Measurements from ENCODE around the gene CPNE8. TPM values are rescaled to one million over a fixed set of nuclear protein-coding genes. Genes with fewer than 3 reads are reported as not detected.

CPNE8 gene
- total and polyA plus RNA-seq, 9 donors: 4.6 to 16.1 (median 9.5) TPM

- no peaks in the 10 kb centered on the region for H3K27me3 ChIP-seq
- no peaks in the 10 kb centered on the region for H3K36me3 ChIP-seq
- no peak for DNase-seq
- H3K27ac ChIP-seq: no peak overlapping the region
- no peaks in the 10 kb centered on the region for H3K9me3 ChIP-seq
- no peaks in the 10 kb centered on the region for H3K4me1 ChIP-seq (ENCODE audit: insufficient read depth)
- H3K4me3 ChIP-seq: no peak overlapping the region
- WGBS, 3 donors: 95 to 99% (median 97%) methylated on average over 4 of the region's 4 CpGs
- intact Hi-C loops (cut with DNase I): no loop called here
- TF ChIP-seq EP300 (IDR thresholded peaks at IDR 0.05) (no peak), POLR2A (IDR thresholded peaks at IDR 0.05) (no peak)
- TF ChIP-seq, protein P1, sequence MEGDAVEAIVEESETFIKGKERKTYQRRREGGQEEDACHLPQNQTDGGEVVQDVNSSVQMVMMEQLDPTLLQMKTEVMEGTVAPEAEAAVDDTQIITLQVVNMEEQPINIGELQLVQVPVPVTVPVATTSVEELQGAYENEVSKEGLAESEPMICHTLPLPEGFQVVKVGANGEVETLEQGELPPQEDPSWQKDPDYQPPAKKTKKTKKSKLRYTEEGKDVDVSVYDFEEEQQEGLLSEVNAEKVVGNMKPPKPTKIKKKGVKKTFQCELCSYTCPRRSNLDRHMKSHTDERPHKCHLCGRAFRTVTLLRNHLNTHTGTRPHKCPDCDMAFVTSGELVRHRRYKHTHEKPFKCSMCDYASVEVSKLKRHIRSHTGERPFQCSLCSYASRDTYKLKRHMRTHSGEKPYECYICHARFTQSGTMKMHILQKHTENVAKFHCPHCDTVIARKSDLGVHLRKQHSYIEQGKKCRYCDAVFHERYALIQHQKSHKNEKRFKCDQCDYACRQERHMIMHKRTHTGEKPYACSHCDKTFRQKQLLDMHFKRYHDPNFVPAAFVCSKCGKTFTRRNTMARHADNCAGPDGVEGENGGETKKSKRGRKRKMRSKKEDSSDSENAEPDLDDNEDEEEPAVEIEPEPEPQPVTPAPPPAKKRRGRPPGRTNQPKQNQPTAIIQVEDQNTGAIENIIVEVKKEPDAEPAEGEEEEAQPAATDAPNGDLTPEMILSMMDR (IDR thresholded peaks at IDR 0.05): no peak
Measured at GRCh38 chr12:38878986-38879385, 26.4 kb downstream of the CPNE8 start.

- TF ChIP-seq POLR2A (IDR thresholded peaks at IDR 0.05) (no peak), EP300 (IDR thresholded peaks at IDR 0.05) (no peak)
- TF ChIP-seq, protein P1 (IDR thresholded peaks at IDR 0.05): no peak
- H3K4me1 ChIP-seq (ENCODE audit: insufficient read depth): no peaks in the 10 kb centered on the region
- H3K27me3 ChIP-seq: no peaks in the 10 kb centered on the region
- H3K4me3 ChIP-seq: no peak overlapping the region
- H3K36me3 ChIP-seq: no peaks in the 10 kb centered on the region
- intact Hi-C loops (cut with DNase I): no loop called here
- DNase-seq: no peak
- H3K27ac ChIP-seq: no peak overlapping the region
- no peaks in the 10 kb centered on the region for H3K9me3 ChIP-seq
- 93 to 94% (median 94%) methylated on average over 2 of the region's 2 CpGs for WGBS, 3 donors
Measured at GRCh38 chr12:38878333-38878705, 27.1 kb downstream of the CPNE8 start.

DNA sequence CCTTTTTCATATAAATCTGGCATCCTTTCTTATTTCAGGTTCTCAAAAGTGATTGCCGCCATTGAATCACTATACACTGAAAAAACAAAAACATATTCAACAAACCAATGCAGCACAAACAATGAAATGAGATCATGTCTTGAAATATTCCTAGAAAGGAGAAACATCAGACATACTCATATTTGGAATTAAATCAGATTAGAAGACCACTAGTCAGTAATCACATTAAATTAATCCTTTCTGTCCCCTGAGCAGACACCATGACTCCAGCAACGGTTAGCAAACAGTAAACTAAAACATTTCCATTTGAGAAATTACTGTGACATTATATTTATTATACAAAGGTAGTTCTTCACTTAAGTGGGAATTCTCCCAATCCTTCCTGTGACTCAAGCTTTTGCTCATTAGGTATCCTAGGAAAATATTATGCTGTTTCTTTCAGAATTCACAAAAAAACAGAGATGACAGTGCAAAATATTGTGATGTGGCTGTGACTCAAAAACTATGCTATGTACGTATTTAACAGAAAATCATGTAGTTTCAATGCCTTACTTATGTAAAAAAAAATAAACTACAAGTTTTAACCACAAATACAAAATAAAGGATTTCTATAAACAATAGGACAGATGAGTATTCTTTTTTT lies 29.7 kb downstream of the CPNE8 start:
- Histone ChIP-seq H3K4me1 (ENCODE audit: insufficient read depth) (no peaks in the 10 kb centered on the region), H3K9me3 (no peaks in the 10 kb centered on the region), H3K36me3 (no peaks in the 10 kb centered on the region), H3K27ac (no peak overlapping the region), H3K4me3 (no peak overlapping the region), H3K27me3 (no peaks in the 10 kb centered on the region)
- TF ChIP-seq, protein P1 (IDR thresholded peaks at IDR 0.05): no peak
- no peak for TF ChIP-seq POLR2A (IDR thresholded peaks at IDR 0.05)
- no peak for TF ChIP-seq EP300 (IDR thresholded peaks at IDR 0.05)
- DNase-seq: no peak
- 87 to 90% (median 90%) methylated on average over 3 of the region's 3 CpGs for WGBS, 3 donors
- intact Hi-C loops (cut with DNase I): no loop called here

DNA sequence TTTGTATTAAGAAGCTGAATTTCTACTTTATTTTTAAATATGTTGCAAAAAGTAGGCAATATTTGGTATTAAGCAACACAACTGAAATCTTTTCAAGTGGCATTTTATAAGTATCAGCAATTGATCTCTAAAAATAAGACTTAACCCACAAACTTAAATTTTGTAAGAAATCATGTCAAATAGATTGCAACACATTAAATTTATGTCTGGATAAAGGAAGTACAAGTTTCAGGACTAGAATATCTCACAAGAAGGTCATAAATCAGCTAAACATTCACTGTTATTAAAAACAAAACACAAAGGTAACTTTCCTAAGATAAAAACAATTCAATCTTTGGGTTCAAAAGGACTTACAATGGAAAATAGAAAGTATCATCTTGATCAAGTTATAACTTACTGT lies 32.8 kb downstream of the CPNE8 start:
- intact Hi-C loops (cut with DNase I): no loop called here
- Histone ChIP-seq H3K4me3 (no peak overlapping the region), H3K9me3 (no peaks in the 10 kb centered on the region), H3K36me3 (no peaks in the 10 kb centered on the region), H3K4me1 (ENCODE audit: insufficient read depth) (no peaks in the 10 kb centered on the region), H3K27me3 (no peaks in the 10 kb centered on the region), H3K27ac (no peak overlapping the region)
- no peak for DNase-seq
- TF ChIP-seq, protein P1 (IDR thresholded peaks at IDR 0.05): no peak
- no peak for TF ChIP-seq EP300 (IDR thresholded peaks at IDR 0.05)
- no peak for TF ChIP-seq POLR2A (IDR thresholded peaks at IDR 0.05)

Data from ovary (tissue), 9 donors.